HuH-7 (cell line): Measurements from ENCODE around the gene INSRR.

Experiments used
- DNase-seq: peaks from one replicate; pipeline ENCODE4 v3.0.0; 2011; ENCODE audit warnings: low spot score

Gene INSRR

DNA sequence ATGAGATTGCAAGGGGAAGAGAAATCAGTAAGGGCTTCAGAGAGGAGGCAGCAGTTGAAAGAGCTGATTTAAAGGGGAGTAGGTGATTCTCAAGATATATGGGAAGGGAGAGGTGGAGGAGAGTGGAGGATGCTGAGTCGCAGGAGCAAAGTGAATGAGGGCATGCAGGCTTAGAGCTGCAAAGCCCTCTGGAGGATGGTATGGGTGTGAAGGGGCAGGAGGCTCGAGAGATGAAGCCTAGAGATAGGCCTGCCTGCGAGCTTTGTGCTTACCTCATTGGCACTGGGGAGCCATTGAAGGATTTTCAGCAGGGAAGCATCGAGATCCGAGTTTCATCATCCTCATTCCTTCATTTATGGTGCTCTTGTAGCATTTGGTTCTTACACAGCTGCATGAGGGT, 26.5 kb downstream of the INSRR start:
- DNase-seq, result no peak

DNA sequence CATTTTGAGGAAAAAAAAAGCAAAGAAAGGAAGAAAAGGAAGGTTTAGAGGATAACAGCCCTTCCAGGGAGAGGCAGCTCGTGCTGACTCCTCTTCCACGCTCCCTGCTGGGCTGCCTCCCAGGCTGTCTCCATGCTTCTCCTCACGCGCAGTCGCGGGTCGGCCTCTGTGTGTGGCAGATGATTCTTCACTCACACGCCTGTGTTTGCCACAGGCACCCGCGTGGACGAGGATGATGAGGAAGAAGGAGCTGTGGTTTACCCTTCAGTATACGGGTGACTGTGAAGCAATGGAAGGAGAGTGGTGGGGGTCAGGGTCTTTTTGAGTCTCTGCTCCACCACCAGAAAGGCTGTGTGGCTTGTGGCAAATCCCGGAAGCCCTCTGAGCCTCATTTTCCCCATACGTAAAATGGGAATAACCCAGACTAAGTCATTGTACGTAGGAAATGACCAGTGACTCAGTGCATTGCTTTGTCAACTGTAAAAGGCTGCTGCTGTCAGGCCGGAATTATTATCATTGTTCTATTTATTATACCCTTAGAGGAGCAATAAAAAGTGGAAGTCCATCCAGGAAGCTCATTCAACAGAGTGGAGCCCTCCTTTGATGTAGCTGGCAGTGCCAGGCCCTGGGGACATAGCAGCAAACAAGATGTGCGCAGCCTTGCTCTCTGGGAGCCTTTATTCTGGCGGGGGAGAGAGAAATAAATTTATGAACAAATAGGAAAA, 30.4 kb downstream of the INSRR start:
- DNase-seq, result no peak

DNA sequence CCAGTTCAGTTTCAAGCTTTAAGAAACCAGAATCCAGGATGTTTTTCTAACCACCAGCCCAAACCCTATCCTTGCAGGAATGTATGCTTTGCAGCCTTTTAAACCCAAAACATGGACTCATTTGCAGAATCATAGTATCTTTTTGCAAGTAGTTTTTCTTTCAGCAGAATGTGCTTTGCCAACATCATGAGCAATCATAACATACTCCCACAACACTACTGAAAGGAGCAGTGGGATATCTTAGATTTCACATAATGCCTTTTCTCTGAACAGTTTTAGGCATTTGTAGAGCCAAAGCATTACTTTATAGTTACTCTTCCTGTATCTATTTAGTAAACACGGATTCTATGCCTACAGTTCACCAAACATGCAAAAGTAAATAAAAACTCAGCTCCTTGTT, 32.3 kb downstream of the INSRR start:
- DNase-seq, result no peak

DNA sequence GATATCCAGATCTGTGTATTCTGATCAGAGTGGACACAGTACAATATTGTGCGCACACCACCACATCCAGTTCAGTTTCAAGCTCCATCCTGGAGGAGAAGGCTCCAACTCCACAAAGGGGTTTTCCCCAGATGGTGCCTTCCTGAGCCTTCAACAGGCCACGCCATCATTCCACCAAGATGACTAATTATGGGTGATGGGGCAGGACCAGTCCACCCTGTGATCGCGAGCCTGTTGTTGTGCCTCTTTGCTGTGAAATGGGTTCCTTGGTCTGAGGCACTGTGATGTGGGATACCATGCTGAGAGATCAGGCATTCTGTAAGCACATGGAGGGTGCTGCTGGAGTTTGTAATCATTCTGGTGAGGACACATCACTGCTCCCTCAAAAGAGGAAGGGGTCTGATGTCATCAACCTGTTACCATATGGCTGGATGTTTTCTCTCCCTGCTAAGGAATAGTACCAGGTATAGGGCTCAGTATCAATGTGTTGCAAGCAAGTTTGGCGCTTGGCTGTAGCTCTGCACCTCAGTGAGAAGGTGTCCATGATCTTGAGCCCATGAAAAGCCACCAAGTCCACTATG, 35.6 kb downstream of the INSRR start:
- DNase-seq, result no peak

DNA sequence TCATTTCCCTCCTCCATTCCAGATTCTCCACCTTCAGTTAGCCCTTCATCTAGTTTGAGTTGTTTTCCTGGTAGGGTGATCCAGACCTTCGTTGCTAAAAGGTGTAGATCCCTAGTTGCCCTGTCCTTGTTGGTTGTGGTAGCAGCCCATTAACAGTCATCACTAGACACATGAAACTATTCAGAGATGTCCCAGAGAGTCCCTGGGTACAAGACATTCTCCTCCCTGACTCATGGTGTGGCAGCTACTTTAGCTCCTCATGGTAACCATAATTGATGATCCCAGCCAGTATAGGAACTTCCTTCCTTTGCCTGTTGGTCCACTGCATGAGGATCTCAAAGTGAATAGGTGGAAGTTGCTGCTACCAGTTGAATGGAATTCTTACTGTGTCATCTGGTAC, 36.2 kb downstream of the INSRR start:
- DNase-seq, result no peak

DNA sequence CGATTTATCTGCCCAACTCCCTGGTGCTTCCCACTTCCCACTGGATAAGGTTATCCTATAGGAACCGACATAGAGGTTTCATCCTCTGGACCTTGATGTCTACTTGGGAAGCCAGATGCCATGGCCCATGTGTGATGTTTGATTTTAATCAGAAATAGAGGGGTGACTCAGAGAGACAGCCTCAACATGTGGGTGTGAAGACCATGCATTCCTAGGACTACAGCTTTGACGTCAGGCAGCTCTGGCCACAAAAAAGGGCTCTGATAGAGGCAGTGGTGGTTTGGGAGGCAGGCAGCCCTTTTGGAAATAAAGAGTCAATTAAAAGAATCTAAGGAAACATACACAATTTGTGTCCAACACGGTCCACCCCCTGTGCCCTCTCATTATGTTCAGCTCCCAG, 37.1 kb downstream of the INSRR start:
- DNase-seq, result no peak

DNA sequence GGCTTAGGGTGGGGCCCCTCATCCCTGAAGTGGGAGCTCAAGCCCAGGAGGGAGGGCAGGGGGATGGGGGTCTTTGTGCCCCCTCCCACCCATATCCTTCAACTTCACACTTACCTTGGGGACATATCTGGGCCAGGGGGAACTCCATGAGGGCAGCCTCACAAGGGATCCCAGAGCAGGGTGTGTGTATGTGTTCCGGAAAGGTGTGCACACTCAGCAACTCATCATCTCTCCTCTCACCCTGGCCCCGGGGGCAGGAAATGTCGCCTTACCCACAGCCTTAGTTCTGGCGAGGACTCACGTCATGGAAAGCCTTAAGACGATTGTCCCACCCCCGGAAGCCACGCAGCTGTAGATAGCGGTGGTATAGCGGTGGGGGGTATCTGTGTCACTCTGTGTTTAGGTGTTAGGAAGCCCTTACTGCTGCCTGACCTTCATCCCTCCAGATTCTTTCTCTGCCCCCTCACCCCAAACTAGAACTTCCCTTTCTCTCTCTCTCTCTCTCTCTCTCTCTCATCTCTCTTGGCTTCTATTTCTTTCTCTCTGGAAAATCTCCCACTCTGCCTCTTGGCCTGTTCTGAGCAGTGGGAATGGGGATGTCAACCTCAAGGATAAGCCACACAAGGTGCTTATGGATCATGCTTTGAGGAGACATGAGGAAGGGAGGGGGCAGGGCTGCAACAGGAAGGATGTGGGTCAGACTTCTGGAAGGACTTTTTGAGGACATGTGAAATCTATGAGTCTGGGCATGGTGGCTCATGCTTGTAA, 42.2 kb downstream of the INSRR start, which contains the start of gene SH2D2A:
TSS of gene SH2D2A (minus strand) at position 288 of the 768 bp plus-strand sequence. CDS start at position 148, 140 bp downstream.
- DNase-seq, result no peak

DNA sequence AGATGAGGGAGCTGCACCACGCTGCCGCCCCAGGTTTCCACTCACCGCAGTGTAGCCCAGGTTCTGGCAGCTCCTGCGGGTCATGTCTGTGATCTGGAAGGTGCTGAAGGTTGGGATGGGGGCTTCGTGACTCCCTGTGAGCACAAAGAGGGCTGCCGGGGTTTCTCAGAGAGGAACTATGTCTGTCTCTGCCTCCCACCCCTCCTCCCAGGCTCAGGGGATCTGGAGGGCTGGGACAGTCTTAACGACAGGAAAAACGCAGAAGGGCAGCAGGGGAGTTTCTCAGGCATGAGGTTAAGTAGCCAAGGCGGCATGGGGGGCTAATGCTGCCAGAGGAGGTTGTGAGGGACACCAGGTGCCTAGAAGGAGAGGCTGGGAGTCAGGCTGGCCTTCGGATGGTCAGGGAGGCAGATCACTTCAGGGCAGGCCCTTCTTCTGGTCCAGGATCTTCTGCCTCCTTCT, 42.9 kb downstream of the INSRR start:
- no peak for DNase-seq

DNA sequence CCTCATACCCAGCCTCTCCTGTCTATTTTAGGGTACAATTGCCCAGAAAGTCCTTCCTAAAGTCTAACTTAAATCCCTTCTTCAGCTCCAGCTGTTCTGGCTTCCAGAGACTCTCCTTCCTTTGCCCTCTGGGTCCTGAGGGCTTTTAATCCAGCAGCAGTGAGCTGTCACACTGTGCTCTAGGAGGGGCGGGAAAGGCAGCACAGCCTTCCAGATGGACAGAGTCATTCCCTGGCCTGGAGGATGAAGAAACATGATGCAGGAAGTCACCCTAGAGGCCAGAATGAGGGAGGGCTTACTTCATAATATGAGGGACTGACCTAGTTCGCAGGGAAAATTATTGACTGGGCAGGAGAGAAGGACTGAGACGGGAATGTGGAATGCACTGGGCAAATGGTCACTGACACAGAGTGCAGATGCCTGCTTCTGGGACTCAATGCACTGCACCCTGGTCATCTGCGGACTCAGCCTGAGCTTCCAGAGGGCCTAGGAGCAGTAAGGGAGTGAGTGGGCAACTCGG, 43.5 kb downstream of the INSRR start:
- no peak for DNase-seq

DNA sequence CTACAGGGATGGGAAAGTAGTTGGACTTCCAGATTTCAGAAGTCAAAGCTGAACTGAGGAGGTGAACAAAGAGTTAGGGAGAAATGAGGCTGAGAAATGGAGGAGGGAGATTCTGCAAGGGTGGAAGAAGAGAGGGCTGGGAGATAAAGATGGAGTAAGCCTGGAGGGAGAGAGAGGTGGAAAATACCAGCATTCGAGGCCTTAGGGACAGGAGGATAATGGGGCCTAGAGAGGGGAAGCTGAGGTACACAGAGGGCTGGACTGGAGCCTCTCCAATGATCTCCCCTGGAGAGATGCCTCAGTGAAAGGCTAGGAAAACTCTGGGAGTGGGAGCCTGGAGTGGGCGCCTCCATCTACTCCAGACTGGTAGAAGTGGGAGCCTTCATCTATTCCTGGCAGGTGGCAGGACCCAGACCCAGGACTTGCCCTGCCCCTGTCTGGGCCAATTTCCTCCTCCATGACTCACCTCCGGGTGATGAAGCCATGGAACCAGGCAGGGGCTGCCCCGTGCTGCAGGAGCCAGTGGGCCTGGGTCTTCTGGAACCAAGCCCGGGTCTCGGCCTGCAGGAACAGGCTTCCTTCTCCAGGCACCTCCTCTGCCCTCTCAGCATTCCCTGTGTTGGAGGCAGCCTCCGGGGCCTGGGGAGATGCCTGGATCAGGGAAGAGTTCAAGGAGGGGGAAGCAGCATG, 44.2 kb downstream of the INSRR start:
- no peak for DNase-seq

DNA sequence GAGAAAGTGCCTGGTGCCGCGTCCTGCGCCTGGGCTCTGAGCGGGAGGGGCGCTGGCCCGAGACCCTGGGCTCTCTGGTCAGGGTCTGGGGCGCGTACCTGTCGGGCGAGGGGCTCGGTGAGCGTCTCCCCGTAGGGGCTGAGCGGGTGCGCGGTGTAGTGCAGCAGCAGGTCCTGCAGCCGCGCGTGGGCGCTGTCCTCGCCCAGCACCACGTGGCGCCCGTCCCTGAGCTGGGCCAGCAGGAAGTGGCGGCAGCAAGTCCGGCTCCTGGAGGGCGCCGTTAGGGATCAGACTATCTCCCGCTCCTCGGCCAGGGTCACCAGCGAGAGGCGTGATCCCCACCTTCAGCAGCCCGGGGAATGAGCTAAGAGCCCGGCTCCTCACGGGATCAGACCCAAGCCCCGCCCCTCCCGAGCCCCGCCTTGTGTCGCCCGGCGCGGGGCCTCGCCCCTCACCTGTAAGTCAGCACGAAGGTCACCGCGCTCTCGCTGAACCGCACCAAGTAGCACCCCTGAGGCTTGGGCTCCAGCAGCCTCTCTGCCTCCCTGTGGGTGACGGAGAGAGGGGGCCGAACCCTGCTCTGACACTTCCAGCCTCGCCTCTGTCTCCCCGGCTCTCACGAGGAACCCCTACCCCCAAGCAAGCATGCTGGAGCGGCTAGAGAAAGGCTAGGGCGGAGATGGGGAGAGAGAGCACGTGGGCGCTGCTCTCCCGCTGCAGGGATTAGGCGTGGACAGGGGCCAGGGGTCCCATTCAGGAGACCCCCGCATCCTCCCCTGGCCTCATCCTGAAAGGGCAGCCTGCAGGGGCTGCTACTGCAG, 45.0 kb downstream of the INSRR start:
- DNase-seq, result peak; percentile 81

DNA sequence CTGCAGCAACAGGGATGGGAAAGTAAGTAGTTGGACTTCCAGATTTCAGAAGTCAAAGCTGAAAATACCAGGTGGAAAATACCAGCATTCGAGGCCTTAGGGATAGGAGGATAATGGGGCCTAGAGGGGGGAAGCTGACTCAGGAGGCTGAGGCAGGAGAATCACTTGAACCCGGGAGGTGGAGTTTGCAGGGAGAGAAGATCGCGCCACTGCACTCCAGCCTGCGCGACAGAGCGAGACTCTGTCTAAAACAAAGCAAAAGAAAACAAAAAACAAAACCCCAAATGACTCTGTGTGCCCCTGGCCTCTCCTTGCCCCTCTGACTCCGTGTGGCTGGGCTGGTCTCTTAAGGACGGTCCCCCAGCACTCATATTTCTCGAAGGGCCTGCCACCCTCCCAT, 45.6 kb downstream of the INSRR start:
- DNase-seq, result no peak

DNA sequence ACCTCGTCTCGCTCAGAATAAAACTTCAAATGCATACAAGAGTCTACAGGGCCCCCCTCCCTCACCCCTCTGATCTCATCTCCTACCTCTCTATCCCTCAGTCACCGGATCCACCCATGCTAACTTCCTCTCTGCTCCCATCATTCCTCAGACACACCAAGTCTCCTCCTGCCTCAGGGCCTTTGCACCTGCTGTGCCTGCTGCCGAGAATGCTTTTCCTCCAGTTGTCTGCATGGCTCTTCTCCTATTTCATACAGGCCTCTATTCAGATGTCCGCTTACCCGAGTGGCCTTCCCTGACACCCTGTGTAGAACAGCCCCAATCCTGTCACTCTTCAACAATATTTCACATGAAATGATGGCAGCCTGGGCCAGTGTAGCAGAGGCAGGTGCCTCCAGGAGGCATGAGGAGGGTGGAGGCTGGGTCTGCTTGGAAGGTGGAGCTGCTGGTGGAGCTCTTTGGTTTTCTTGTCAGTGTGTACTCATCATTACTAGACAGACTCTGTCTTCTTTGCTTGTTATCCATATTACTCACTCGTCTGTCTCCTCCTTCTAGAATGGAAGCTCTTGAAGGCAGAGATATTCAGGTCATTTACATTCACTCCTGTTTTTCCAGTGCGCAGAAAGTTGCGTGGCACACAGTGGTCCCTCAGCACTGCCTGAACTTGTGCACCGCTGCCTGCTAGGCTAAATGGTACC, 46.5 kb downstream of the INSRR start:
- no peak for DNase-seq

DNA sequence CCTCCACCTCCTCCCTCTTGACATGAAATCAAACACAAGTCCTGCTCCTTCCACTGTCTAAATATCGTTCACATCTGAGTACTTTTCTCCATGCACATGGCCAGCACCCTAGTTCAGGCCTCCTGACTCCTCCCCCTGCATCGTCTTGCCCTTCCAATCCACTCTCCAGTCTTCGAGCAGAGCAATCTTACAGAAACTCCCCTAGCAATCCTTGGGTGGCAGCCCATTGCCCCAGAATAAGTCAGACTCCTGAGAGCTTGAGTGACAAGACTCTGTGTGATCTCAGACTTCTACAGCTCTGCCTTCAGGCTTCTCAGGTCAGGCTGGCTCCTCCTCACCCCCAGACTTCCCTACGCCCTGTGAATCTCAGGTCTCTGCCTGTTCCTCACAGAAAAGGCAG, 47.7 kb downstream of the INSRR start:
- no peak for DNase-seq

DNA sequence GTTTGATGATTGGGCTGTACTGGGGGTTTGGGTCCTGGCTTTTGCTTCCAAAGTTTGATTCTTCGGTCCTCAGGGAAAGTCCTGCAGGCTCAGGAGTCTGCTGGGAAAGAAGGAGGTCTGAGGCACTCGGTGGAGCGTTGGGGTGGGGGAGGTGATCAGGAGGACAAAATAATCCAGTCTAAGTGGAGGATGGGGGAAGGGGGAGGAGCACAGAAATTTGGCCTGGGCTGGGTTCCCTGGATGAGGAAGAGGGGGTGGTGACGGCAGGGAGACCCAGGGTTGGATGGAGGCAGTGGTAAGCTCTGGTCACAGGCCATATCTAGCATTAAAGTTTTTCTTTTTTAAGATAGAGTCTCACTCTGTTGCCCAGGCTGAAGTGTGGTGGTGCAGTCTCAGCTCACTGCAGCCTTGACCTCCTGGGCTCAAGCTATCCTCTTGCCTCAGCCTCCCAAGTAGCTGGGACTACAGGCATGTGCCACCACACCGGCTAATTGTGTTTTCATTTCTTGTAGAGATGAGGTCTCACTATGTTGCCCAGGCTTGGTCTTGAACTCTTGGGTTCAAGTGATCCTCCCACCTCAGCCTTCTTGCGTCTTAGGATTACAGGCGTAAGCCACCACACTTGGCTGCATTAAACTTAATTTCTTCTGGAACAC, 49.1 kb downstream of the INSRR start:
- DNase-seq, result no peak

DNA sequence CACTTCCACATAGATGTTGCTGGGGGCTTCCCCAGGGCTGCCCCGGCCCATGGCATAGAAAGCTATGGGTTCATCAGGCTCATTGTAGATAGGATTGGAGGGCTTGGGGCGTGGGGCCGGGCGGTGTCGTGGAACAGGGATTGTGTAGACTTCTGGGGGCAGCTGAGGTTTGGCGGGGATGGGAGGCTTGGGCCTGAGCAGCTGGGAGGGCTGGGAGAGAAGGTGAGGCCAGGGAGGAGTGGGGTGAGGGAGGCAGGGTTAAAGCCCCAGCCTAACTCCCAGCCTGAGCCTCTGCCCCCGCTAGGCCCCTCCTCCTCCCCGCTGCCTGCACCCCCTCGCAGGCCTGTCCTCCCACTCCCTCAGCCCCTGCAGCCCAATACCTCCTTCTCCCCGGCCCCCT, 49.6 kb downstream of the INSRR start:
- DNase-seq, result no peak

DNA sequence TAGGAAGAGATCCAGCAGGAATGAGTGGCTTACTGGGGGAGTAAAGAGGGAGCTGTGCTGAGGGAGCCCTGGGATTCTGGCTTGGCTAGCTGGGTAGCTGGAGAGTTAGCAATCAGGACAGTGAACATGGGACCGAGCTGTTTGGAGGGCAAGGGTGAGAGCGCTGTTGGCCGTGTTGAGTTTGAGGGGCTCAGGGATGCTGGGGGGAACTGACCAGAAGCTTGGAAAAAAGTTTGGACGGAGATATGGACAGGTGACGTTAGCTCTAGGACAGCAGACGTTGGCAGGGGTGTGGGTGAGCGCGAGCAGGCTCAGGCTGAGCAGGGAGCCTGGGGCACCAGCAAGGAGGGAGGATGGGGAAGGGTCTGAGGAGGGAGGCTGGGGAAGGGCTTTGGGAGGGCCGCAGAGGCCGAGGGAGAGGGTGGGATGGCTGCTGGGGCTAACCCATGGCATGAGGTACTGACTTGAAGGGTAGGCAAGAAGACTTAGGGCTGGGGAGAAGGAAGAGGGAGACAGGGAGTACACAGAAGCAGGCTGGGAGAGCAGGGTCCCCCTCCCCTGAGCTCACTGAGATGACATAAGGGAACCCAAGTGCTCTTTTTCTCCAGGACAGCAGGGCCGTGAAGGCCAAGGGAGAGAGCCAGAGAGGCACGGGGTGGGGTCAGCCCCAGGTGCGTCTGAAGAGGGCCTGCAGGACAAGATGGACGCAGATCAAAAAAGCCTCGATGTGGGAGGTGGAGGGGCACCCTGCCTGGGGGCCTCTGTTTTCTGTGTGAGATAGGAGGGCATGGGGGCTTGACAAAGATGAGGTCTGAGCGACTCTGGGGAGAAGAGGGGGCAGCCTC, 50.5 kb downstream of the INSRR start:
- DNase-seq, result no peak

DNA sequence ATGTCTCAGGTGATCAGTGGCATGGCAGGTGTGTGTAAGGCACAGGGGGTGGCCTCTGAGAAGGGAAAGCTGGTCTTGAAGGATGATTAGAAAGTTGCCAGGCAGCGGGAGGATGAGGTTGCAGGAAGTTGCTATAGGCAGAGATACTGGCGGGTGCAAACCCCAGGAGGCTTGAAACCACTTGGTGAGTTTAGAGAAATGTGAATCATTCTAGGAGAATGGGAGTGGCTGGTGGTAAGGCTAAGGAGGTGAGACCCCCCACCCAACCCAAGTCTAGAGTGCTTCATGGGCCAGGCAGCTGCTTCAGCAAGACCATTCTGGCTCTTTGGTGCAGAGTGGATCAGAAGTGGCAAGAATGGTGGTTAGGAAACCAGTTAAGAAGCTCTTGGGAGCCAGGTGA, 51.3 kb downstream of the INSRR start:
- DNase-seq, result no peak
